ENCODE measurements around the gene ZNF726. TPM values are rescaled to one million over a fixed set of nuclear protein-coding genes. Genes with fewer than 3 reads are reported as not detected.
"Not testable (repeated sequence)": the region's sequence is repeated elsewhere in the genome, so short reads cannot be mapped to it uniquely, and the experiment has no call there.

The ZNF726 gene
- polyA plus RNA-seq, 4 donors, result 9.7 to 18.5 (median 11.9) TPM

DNA sequence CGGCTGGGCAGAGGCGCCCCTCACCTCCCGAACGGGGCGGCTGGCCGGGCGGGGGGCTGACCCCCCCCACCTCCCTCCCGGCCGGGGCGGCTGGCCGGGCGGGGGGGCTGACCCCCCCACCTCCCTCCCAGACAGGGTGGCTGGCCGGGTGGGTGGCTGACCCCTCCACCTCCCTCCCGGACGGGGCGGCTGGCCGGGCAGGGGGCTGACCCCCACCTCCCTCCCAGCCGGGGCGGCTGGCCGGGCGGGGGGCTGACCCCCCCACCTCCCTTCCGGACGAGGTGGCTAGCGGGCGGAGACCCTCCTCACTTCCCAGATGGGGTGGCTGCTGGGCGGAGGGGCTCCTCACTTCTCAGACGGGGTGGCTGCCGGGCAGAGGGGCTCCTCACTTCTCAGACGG, 22.3 kb downstream of the ZNF726 start:
- not testable (repeated sequence) for DNase-seq (ENCODE audit: low read depth in 4 of 4, low spot score in 2 of 4)

GRCh38 chr19:23943411-23943810, 28.7 kb downstream of the ZNF726 start:
- no peak for DNase-seq (ENCODE audit: low read depth in 4 of 4, low spot score in 2 of 4)

GRCh38 chr19:23946569-23946968, 31.9 kb downstream of the ZNF726 start:
- DNase-seq (ENCODE audit: low read depth in 4 of 4, low spot score in 2 of 4), result no peak

DNA sequence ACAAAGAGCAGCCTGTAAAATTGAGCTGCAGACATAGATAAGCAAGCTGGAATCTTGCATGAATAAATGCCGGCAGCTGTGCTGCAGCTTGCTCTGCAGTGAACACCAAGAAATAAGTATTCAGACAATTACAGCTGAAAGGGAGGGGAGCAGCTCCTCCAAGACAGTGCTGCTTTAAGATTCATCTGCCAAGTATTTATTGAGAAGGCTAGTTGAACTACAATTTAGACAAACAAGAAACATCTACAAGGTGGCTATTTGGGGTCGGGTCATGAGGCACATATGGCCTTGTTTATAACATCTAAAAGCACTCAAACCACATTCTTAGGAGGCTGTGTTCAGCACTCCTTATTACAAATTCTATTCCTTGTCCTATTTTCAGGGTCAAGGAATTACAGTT, 34.9 kb downstream of the ZNF726 start:
- no peak for DNase-seq (ENCODE audit: low read depth in 4 of 4, low spot score in 2 of 4)

DNA sequence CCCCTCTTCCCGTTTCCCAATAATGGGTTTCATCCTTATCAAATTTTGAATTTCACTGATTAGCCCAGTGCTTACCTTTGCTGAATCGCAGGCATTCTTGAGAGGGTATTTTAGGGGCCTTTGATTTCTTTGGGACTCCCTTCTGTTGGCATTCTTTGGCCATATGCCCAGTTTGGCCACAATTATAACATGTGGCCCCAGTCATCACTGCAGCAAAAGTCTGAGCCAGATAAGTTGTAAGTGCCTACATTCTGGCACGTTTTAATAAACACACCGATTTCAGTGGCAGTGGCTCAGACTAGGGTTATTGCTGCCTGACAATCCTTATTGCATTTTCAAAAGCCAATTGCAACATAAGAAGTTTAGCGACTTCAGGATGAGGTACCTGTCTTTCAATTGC, 41.4 kb downstream of the ZNF726 start:
- DNase-seq (ENCODE audit: low read depth in 4 of 4, low spot score in 2 of 4), result no peak

DNA sequence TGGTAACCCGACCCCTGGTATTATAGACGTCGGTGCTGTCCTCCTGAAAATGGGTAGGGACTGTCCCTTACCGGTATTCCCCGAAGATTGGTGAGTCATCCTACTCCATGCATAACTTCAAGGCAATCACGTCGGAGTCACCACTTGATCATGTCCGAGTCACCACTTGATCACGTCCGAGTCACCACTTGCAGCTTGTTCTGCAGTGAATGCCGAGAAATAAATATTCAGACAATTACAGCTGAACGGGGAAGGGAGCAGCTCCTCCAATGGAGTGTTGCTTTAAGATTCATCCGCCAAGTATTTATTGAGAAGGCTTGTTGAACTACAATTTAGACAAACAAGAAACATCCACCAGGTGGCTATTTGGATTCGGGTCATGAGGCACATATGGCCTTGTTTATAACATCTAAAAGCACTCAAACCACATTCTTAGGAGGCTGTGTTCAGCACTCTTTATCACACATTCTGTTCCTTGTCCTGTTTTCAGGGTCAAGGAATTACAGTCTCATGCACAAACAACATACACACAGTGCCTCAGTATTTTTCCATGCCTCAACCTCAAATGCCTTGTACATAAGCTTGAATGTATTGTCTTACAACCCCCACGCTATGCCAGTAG, 43.1 kb downstream of the ZNF726 start:
- no peak for DNase-seq (ENCODE audit: low read depth in 4 of 4, low spot score in 2 of 4)

GRCh38 chr19:23963396-23963795, 48.7 kb downstream of the ZNF726 start:
- DNase-seq (ENCODE audit: low read depth in 4 of 4, low spot score in 2 of 4), result not testable (repeated sequence)

DNA sequence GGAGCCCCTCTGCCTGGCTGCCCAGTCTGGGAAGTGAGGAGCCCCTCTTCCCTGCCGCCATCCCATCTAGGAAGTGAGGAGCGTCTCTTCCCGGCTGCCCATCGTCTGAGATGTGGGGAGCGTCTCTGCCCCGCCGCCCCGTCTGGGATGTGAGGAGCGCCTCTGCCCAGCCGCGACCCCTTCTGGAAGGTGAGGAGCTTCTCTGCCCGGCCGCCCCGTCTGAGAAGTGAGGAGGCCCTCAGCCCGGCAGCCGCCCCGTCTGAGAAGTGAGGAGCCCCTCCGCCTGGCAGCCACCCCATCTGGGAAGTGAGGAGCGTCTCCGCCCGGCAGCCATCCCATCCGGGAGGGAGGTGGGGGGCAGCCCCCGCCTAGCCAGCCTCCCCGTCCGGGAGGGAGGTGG, 49.2 kb downstream of the ZNF726 start:
- DNase-seq (ENCODE audit: low read depth in 4 of 4, low spot score in 2 of 4), result not testable (repeated sequence)

DNA sequence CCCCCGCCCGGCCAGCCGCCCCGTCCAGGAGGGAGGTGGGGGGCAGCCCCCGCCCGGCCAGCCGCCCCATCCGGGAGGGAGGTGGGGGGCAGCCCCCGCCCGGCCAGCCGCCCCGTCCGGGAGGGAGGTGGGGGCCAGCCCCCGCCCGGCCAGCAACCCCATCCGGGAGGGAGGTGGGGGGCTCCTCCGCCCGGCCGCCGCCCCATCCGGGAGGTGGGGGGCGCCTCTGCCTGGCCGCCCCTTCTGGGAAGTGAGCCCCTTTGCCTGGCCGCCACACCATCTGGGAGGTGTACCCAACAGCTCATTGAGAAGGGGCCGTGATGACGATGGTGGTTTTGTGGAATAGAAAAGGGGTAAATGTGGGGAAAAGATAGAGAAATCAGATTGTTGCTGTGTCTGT, 49.6 kb downstream of the ZNF726 start:
- DNase-seq (ENCODE audit: low read depth in 4 of 4, low spot score in 2 of 4), result not testable (repeated sequence)

DNA sequence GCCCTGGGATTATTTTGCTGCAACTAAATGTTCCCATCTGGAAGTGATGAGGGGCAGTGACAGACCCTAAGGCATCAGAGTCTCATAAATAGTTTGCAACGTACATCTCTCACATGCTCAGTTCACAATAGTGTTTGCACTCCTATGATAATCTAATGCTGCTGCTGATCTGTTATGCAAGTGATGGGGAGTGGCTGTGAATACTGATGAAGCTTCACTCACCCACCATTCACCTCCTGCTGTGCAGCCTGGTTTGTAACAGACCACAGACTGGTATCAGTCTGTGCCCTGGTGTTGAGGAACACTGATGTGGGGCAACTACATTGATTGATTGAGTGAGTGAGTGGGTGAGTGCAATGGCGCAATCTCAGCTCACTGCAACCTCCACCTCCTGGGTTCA, 54.9 kb downstream of the ZNF726 start:
- DNase-seq (ENCODE audit: low read depth in 4 of 4, low spot score in 2 of 4), result no peak

- DNase-seq (ENCODE audit: low read depth in 4 of 4, low spot score in 2 of 4), result no peak
Observed at GRCh38 chr19:23971598-23971997, 56.9 kb downstream of the ZNF726 start.

- DNase-seq (ENCODE audit: low read depth in 4 of 4, low spot score in 2 of 4), result no peak
Observed at GRCh38 chr19:23972161-23972560, 57.5 kb downstream of the ZNF726 start.

GRCh38 chr19:23974941-23975340, 60.3 kb downstream of the ZNF726 start:
- no peak for DNase-seq (ENCODE audit: low read depth in 4 of 4, low spot score in 2 of 4)

DNA sequence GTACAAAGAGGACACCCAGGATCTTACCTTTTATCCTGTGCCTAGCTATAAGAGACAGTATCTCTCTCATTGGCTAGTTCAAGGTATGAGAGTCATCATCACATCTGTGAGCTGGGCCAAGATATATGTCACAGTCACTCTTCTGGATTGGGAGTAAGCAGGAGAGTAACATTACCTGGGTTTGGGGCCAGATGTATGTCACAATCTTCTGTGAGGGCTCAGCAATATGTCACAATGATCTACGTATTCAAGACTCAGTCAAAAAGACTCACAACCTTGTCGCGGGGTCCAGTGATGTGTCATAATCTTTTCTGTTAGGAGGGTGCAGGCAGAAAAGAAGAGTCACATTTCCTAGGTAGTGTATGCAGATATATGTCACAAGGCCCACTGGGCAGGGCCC, 61.9 kb downstream of the ZNF726 start:
- not testable (repeated sequence) for DNase-seq (ENCODE audit: low read depth in 4 of 4, low spot score in 2 of 4)

- not testable (repeated sequence) for DNase-seq (ENCODE audit: low read depth in 4 of 4, low spot score in 2 of 4)
Observed at GRCh38 chr19:23977256-23977655, 62.6 kb downstream of the ZNF726 start.

DNA sequence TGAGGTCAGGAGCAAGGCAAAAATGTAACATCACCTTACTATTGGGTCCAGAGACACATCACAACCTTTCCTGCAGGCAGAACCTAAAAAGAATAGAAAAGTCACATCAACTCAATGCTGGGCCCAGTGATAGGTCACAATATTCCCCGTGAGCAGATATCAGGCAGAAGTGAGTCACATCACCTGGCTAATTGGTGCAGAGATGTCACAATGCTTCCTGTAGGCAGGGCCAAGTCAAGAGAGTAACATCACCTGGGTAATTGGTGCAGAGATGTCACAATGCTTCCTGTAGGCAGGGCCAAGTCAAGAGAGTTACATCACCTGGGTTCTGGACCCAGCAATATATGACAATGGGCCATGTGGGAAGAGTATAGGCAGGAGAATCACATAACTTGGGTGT, 63.4 kb downstream of the ZNF726 start:
- no peak for DNase-seq (ENCODE audit: low read depth in 4 of 4, low spot score in 2 of 4)

DNA sequence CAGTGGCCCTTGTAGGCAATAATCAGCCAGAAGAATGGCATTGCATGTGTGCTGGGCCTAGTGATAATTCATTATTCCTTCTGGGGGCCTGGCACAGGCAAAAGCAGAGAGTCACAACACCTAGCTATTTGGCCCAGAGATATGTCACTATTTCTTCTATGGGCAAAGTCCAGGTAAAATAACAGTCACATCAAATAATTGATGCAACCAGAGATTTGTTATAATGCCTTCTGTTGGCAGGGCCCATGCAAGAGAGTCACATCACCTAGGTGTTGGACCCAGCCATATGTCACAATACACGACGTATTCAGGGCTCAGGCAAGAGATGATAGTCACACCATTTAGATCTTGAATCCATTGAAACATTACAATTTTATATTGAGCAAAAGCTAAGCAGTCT, 66.1 kb downstream of the ZNF726 start:
- no peak for DNase-seq (ENCODE audit: low read depth in 4 of 4, low spot score in 2 of 4)

- no peak for DNase-seq (ENCODE audit: low read depth in 4 of 4, low spot score in 2 of 4)
Observed at GRCh38 chr19:23981863-23982262, 67.2 kb downstream of the ZNF726 start.

GRCh38 chr19:23983406-23983805, 68.7 kb downstream of the ZNF726 start:
- no peak for DNase-seq (ENCODE audit: low read depth in 4 of 4, low spot score in 2 of 4)
